ENCODE data around the gene CDIPT.
"Not testable (repeated sequence)": the region's sequence is repeated elsewhere in the genome, so short reads cannot be mapped to it uniquely, and the experiment has no call there.

CDIPT gene

DNA sequence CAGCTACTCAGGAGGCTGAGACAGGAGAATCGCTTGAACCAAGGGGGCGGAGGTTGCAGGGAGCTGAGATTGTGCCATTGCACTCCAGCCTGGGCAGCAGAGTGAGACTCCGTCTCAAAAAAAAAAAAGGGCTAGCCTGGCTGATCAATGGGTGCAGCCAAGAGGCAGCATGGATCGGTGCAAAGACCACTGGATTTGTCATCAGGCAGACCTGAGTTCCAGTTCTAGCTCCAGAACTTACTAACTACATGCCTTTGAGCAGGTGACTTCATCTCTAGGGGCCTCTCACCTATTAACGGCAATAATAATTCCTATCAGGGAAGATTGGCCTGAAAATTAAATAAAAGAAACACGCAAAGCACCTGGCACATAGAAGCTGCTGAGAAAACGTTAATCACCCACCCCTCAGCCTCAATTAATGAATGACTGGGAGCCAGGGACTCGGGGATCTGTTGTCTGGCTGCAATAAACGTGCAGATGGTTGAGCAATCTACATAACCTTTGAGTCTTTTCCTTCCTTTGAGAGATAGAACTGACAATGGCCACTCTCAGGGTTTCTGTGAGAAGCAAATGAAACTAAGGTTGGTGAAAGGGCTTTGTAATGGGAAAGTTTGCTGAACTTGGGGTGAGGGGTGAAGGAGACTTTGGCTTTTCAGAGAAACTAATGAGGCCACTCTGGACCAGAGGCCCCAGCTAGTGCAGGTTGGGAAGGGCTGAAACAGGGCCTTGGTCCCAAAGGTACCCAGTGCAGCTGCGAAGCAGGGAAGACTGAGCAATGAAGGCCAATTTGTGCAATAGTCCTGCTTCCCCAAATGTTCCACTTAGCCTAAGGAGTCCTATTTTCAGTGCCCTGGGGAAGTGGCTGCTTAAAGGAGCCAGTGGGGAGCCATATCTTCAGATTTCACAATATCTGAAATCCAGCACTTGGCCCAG lies 28.8 kb upstream of the CDIPT start:
- H3K27me3 Mint-ChIP-seq (ENCODE audit: low read depth), result peaks cover 5% of the 10 kb centered on the region
- H3K4me1 Mint-ChIP-seq, result no peaks in the 10 kb centered on the region
- no peaks in the 10 kb centered on the region for H3K36me3 Mint-ChIP-seq (ENCODE audit: low read depth)
- no peak overlapping the region for H3K4me3 Mint-ChIP-seq
- TF ChIP-seq, protein P1, sequence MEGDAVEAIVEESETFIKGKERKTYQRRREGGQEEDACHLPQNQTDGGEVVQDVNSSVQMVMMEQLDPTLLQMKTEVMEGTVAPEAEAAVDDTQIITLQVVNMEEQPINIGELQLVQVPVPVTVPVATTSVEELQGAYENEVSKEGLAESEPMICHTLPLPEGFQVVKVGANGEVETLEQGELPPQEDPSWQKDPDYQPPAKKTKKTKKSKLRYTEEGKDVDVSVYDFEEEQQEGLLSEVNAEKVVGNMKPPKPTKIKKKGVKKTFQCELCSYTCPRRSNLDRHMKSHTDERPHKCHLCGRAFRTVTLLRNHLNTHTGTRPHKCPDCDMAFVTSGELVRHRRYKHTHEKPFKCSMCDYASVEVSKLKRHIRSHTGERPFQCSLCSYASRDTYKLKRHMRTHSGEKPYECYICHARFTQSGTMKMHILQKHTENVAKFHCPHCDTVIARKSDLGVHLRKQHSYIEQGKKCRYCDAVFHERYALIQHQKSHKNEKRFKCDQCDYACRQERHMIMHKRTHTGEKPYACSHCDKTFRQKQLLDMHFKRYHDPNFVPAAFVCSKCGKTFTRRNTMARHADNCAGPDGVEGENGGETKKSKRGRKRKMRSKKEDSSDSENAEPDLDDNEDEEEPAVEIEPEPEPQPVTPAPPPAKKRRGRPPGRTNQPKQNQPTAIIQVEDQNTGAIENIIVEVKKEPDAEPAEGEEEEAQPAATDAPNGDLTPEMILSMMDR (IDR thresholded peaks at IDR 0.05; ENCODE audit: unreplicated experiment in 3 of 3), result no peak
- no peaks in the 10 kb centered on the region for H3K9me3 Mint-ChIP-seq
- peak overlapping the region in 1 of 3 experiments; percentile 82 for H3K27ac Mint-ChIP-seq

- H3K27ac Mint-ChIP-seq; H3K4me1 Mint-ChIP-seq; H3K36me3 Mint-ChIP-seq (ENCODE audit: low read depth); H3K4me3 Mint-ChIP-seq; H3K9me3 Mint-ChIP-seq; H3K27me3 Mint-ChIP-seq (ENCODE audit: low read depth): not testable (repeated sequence)
These were observed 26.3 kb upstream of the CDIPT start for GRCh38 chr16:29889372-29889771.

GRCh38 chr16:29883987-29884386 lies 21.0 kb upstream of the CDIPT start:
- Mint-ChIP-seq H3K36me3 (ENCODE audit: low read depth) (peaks cover 3% of the 10 kb centered on the region), H3K27ac (no peak overlapping the region), H3K4me1 (no peaks in the 10 kb centered on the region), H3K4me3 (no peak overlapping the region), H3K9me3 (no peaks in the 10 kb centered on the region), H3K27me3 (ENCODE audit: low read depth) (peaks cover 10% of the 10 kb centered on the region)
- TF ChIP-seq, protein P1 (IDR thresholded peaks at IDR 0.05; ENCODE audit: unreplicated experiment in 3 of 3), result no peak

GRCh38 chr16:29881050-29881449 lies 18.0 kb upstream of the CDIPT start:
- peaks cover 38% of the 10 kb centered on the region for H3K27me3 Mint-ChIP-seq (ENCODE audit: low read depth)
- no peaks in the 10 kb centered on the region for H3K9me3 Mint-ChIP-seq
- peaks cover 8% of the 10 kb centered on the region for H3K36me3 Mint-ChIP-seq (ENCODE audit: low read depth)
- TF ChIP-seq, protein P1 (IDR thresholded peaks at IDR 0.05; ENCODE audit: unreplicated experiment in 3 of 3), result no peak
- no peak overlapping the region for H3K27ac Mint-ChIP-seq
- H3K4me3 Mint-ChIP-seq, result no peak overlapping the region
- H3K4me1 Mint-ChIP-seq, result no peaks in the 10 kb centered on the region

DNA sequence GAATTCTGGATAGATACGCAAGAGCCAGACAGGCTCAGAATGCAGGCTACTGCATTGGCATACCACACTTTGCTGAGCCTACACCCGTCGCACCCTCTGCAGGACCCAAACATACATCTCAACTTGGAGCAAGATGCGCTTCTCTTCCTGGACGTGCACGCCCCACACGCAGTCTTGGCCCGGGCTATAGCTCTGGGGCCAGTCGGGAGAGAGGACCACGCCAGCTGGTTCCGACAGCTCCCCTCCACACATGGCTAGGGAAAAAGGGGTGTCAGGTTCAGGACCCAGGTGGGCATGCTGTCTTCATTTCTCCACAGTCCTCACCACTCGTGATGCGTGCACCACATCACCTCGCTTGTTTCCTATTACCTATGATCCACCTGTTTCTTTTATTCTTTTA lies 15.1 kb upstream of the CDIPT start:
- Mint-ChIP-seq H3K9me3 (no peaks in the 10 kb centered on the region), H3K4me1 (no peaks in the 10 kb centered on the region), H3K4me3 (no peak overlapping the region), H3K27me3 (ENCODE audit: low read depth) (peaks cover 54% of the 10 kb centered on the region), H3K36me3 (ENCODE audit: low read depth) (peaks cover 5% of the 10 kb centered on the region), H3K27ac (no peak overlapping the region)
- TF ChIP-seq, protein P1 (IDR thresholded peaks at IDR 0.05; ENCODE audit: unreplicated experiment in 3 of 3), result no peak

- H3K4me1 Mint-ChIP-seq, result no peaks in the 10 kb centered on the region
- H3K27ac Mint-ChIP-seq, result no peak overlapping the region
- H3K27me3 Mint-ChIP-seq (ENCODE audit: low read depth), result peaks cover 54% of the 10 kb centered on the region
- TF ChIP-seq, protein P1 (IDR thresholded peaks at IDR 0.05; ENCODE audit: unreplicated experiment in 3 of 3), result no peak
- H3K36me3 Mint-ChIP-seq (ENCODE audit: low read depth), result peaks cover 5% of the 10 kb centered on the region
- no peaks in the 10 kb centered on the region for H3K9me3 Mint-ChIP-seq
- peak overlapping the region in 2 of 3 experiments; percentile 4 to 64 for H3K4me3 Mint-ChIP-seq
These were observed 14.4 kb upstream of the CDIPT start for GRCh38 chr16:29877266-29877961.
